GM18873 (cell line): Measurements from ENCODE around the gene CTH.
"Not testable (repeated sequence)": the region's sequence is repeated elsewhere in the genome, so short reads cannot be mapped to it uniquely, and the experiment has no call there.

ENCODE experiments used
- ATAC-seq: cut with Tn5 transposase; IDR thresholded peaks from one replicate; pipeline ENCODE4 v1.9.1; 2021; ENCODE audit warnings: mild to moderate bottlenecking, moderate library complexity, moderate number of reproducible peaks; ENCODE audit not compliant: unreplicated experiment, low FRiP score

CTH gene

DNA sequence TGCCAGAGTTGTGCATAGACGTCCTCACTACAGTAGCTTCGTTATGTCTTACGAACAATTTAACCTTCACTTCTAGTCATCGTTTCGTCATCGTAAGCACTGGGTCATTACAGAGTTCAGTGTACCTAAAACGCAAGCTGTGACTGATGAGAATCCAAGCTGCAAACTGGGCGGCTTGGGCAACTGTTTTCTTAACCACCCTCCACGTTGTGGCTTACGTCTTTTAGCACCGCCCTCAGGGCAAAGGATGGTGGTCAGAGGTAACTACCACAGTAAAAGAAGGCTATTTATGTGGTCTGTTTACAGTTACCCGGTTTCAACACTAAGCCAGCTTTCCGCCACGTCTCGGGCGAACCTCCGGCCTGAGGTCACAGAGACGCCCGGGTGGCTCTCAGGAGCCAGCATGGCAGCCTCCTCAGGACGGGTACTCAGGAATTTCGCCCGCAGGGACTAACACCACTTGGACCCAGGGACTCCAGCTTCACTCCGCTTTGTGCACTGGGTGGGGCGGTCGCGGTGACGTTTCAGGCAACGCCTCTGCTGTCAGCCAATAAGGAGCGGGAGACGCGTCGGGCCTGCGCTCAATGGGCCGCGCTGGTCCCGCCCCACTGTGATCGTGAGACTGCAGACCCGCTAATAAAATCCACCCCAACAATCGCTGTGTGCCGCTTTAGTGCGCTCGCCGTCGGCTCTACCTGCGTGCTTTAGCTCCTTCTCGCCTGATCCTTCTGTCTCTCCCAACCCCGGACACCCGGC is at the start of gene CTH:
CTH (plus strand) TSS at position 665 of the 756 bp plus-strand sequence. CDS start 148 bp downstream, outside the sequence.
- peak; percentile 93 for ATAC-seq

DNA sequence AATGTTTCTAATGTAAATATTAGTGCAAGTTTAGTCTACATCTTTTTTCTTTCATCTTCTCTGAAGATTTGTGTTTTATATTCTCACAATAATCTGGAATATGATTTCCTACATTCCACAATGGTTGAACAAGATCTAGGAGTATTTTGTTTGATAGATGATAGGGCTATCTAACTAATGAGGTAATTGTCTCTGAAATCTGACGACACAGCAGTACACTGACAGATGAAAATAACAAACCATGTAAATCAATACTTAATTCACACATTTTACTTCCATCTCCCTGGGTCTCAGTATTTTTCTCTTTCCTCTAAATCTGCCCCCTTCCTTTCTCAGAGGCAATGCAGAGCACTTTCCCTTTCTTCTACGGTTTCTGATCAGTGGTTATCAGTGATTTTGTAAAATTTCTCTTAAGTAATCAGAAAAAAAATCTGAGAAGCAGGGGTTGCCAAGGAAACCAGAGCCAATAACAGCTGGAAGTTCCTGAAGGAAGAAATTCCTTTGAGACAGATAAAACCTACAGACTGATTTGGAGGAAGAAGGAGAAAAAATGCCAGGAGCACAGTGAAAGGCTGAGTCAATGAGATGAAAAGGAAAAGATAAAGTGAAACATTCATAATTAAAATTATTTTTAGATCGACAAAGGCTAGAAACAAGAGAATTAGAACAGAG is 49.2 kb upstream of the CTH start:
- no peak for ATAC-seq

- ATAC-seq = no peak
Measured at GRCh38 chr1:70364439-70364838, 46.6 kb upstream of the CTH start.

GRCh38 chr1:70366425-70366952 is 44.6 kb upstream of the CTH start:
- not testable (repeated sequence) for ATAC-seq

GRCh38 chr1:70366997-70367396 is 44.1 kb upstream of the CTH start:
- not testable (repeated sequence) for ATAC-seq

DNA sequence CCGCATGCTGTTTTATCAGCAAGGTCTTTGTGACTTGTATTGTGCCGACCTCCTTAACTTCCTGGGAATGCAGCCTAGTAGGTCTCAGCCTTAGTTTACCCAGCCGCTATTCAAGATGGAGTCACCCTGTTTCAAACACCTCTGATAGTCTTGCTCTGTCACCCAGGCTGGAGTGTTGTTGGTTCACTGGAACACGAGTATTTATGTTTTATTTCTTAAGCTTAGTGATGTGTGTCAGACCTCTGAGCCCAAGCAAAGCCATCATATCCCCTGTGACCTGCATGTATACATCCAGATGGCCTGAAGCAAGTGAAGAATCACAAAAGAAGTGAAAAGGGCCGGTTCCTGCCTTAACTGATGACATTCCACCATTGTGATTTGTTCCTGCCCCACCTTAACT is 43.7 kb upstream of the CTH start:
- not testable (repeated sequence) for ATAC-seq

GRCh38 chr1:70371586-70371985 is 39.5 kb upstream of the CTH start:
- not testable (repeated sequence) for ATAC-seq

GRCh38 chr1:70372426-70372825 is 38.6 kb upstream of the CTH start:
- no peak for ATAC-seq

- ATAC-seq = not testable (repeated sequence)
Measured at GRCh38 chr1:70373580-70373979, 37.5 kb upstream of the CTH start.

DNA sequence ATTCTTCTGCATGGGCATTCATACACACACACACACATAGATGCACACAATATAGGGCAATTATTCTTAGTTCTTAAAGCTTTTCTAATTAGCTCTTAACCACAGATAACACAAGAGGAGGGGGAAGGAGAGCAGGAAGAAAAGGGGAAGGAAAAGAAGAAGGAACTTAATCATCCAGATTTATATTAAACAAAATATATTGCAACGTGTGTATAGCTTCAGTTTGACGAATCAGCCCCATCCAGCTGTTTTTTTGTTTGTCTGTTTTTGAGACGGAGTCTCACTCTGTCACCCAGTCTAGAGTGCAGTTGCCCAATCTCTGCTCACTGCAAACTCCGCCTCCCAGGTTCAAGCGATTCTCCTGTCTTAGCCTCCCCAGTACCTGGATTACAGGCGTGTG is 34.9 kb upstream of the CTH start:
- no peak for ATAC-seq

DNA sequence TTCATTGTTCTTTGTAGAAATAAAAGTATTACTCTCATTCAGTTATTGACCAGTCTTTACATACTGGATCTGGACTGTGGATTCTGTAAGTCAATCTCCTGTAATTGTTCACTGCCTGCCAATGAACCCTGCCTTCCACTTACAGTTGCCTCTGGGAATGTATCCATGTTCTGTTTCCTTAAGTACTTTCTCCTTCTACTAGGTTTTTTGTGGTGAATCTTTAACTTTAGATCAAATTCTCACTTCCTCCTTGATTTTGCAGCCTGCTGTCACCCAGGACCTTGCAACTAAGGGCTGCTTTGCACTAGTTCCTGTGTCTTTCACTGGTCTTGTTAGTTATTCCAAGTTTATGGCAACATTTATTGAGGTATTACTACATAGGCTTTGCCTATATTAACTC is 28.4 kb upstream of the CTH start:
- ATAC-seq = peak; percentile 80

DNA sequence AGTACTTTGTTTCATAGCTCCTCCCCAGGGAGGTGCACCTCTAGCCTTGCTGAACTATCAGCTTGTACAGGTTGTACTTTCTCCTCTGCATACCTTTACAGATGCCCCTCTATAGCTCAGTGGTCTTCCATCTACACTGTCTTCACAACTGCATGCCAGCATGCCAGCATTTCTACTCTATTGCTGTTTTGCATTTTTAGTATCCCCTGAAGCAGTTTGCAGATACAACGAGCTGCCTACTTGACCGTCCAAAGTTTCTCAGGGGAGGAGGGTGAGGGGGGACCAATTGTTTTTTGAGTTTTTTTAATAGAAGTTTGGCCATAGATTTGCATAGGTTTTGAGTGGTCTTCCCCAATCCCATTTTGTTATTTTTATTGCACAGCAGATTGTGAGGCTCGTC is 27.6 kb upstream of the CTH start:
- ATAC-seq = no peak

- no peak for ATAC-seq
Measured at GRCh38 chr1:70384542-70384941, 26.5 kb upstream of the CTH start.

DNA sequence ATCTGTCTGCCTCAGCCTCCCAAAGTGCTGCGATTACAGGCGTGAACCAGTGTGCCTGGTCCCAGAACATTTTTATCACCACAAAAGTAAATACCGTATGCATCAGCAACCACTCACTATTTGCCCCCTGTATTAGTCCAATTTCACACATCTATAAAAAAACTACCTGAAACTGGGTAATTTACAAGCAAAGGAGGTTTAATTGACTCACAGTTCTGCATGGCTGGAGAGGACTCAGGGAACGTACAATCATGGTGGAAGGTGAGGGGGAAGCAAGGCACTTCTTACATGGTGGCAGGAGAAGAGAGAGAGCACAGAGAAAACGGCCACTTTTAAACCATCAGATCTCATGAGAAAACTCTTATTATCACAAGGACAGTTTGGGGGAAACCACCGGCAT is 25.6 kb upstream of the CTH start:
- no peak for ATAC-seq

GRCh38 chr1:70386121-70386520 is 24.9 kb upstream of the CTH start:
- ATAC-seq = no peak

GRCh38 chr1:70387507-70387906 is 23.6 kb upstream of the CTH start:
- ATAC-seq = no peak

GRCh38 chr1:70392626-70393025 is 18.4 kb upstream of the CTH start:
- ATAC-seq = no peak

DNA sequence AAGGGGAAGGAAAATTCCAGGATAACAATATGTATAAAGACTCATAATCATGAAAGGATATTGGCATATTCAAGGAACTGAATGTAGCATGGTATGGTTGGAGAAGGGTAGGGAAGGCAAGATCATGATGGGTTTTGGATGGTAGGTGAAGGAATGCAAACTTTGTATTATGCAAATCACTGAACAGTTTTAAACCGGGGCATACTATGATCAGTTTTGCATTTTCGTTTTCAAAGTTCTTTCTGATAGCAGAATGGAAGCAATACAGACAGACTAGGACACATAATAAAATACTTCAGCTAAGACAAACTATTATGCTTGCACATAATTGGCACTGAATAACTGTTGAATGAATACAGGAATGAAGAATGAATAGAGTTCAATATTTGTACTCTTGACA is 14.5 kb upstream of the CTH start:
- no peak for ATAC-seq

- no peak for ATAC-seq
Measured at GRCh38 chr1:70397013-70397412, 14.1 kb upstream of the CTH start.

- no peak for ATAC-seq
Measured at GRCh38 chr1:70400335-70400734, 10.7 kb upstream of the CTH start.

- no peak for ATAC-seq
Measured at GRCh38 chr1:70401974-70402373, 9.1 kb upstream of the CTH start.

DNA sequence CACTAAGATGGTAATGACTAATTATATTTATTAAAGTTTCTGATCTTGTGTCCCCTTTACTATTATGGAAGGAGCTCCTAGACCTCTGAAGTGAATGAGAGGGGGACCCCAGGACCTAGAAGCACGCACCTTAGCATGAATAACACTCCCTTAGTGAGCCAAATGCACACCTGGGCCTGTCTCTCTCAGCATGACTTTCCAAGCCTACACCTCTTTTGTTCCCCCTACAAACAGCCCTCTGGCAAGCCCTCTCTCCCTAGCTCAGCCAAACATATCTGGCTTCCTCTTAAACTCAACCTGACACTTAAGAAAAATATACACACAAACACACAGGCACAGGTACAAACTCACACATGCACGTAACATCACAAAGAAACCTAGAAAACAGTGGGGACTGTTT is 7.3 kb upstream of the CTH start:
- ATAC-seq = no peak
